ENCODE measurements around the gene OSTM1. TPM values are rescaled to one million over a fixed set of nuclear protein-coding genes. Genes with fewer than 3 reads are reported as not detected.

Gene OSTM1
- total RNA-seq, 1 donor, result 44.1 TPM

DNA sequence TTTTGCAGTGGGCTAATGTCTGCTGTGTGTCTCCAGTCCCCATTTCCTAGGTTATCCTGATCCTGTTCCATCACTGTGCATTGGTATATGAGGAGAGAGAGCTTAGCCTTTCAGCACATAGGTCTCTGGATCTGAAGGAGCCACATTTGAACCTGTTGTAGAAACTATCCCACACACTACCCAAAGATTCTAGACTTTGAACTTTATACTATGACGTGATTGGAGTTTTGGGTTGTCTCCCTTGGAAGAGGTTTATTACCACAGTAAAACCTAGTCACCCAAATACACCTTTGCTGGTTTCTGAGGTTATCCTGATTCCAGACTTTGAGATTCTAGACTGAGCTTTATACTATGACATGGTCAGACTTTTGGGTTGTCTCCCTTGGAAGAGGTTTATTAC lies 8.0 kb upstream of the OSTM1 start:
- TF ChIP-seq, protein P1, sequence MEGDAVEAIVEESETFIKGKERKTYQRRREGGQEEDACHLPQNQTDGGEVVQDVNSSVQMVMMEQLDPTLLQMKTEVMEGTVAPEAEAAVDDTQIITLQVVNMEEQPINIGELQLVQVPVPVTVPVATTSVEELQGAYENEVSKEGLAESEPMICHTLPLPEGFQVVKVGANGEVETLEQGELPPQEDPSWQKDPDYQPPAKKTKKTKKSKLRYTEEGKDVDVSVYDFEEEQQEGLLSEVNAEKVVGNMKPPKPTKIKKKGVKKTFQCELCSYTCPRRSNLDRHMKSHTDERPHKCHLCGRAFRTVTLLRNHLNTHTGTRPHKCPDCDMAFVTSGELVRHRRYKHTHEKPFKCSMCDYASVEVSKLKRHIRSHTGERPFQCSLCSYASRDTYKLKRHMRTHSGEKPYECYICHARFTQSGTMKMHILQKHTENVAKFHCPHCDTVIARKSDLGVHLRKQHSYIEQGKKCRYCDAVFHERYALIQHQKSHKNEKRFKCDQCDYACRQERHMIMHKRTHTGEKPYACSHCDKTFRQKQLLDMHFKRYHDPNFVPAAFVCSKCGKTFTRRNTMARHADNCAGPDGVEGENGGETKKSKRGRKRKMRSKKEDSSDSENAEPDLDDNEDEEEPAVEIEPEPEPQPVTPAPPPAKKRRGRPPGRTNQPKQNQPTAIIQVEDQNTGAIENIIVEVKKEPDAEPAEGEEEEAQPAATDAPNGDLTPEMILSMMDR (IDR thresholded peaks at IDR 0.05; ENCODE audit: insufficient read depth, low read length), result no peak
- DNase-seq (ENCODE audit: low read depth), result no peak
- H3K4me3 ChIP-seq (ENCODE audit: low read depth, low read length), result no peak overlapping the region

GRCh38 chr6:108080010-108080780 lies 5.7 kb upstream of the OSTM1 start:
- DNase-seq (ENCODE audit: low read depth), result peak; percentile 69

DNA sequence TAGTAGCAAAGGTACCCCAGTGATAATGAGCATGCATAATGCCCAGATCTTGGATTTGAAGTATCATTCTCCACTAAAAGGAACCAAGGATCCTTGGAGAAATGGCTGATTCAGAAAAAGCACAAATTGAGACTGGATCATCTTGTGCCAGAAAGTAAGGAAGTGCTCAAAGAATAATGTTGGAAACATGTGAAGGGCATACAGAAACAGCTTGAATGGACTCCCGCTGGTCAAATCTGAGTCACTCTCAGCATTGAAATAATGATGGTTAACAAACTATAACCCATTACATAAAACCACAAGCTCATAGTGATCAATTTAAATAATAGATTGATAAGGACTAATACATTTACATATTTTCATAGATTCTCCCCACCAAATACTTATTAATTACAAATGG lies 3.6 kb upstream of the OSTM1 start:
- TF ChIP-seq, protein P1 (IDR thresholded peaks at IDR 0.05; ENCODE audit: insufficient read depth, low read length), result no peak
- H3K4me3 ChIP-seq (ENCODE audit: low read depth, low read length), result no peak overlapping the region
- DNase-seq (ENCODE audit: low read depth), result no peak

More at GRCh38 chr6:108080010-108080780, 5.7 kb upstream of the OSTM1 start:
- TF ChIP-seq, protein P1 (IDR thresholded peaks at IDR 0.05; ENCODE audit: insufficient read depth, low read length), result no peak
- no peak overlapping the region for H3K4me3 ChIP-seq (ENCODE audit: low read depth, low read length)

GRCh38 chr6:108074057-108074358 lies 533 bp downstream of the OSTM1 start:
- H3K4me3 ChIP-seq (ENCODE audit: low read depth, low read length), result peak overlapping the region; percentile 99
- DNase-seq (ENCODE audit: low read depth), result no peak
- TF ChIP-seq, protein P1 (IDR thresholded peaks at IDR 0.05; ENCODE audit: insufficient read depth, low read length), result no peak

DNA sequence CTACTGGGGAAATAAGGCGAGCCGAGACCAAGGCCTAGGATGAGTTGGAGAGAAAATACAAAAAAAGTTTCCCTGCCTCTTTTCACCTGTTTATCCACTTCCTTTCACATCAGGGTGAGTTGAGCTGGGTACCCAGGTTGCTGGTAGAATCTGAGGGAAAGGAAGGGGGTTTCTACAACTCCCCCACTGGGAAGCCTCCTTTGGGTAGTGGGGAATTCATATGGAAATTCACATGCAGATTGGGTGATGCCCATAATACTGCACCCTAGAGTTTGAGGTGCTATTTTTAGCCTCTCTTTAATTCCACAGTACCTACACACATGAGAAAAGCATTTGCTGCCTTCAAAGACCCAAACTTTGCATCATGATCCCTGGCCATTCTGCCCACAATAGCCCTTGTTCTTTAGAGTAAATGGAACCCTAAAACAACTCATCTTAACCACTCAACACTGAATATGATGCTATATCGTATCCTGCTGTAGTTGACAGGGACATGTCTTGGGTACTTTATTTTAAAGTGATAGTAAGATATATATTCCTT lies 2.7 kb downstream of the OSTM1 start:
- H3K4me3 ChIP-seq (ENCODE audit: low read depth, low read length), result no peak overlapping the region
- no peak for DNase-seq (ENCODE audit: low read depth)
- TF ChIP-seq, protein P1 (IDR thresholded peaks at IDR 0.05; ENCODE audit: insufficient read depth, low read length), result no peak

GRCh38 chr6:108068618-108069017 lies 5.9 kb downstream of the OSTM1 start:
- TF ChIP-seq, protein P1 (IDR thresholded peaks at IDR 0.05; ENCODE audit: insufficient read depth, low read length), result no peak
- DNase-seq (ENCODE audit: low read depth), result no peak
- no peak overlapping the region for H3K4me3 ChIP-seq (ENCODE audit: low read depth, low read length)

Data from fibroblast of the aortic adventitia (primary cell).